ENCODE data around the gene GLT6D1.

GLT6D1 gene

DNA sequence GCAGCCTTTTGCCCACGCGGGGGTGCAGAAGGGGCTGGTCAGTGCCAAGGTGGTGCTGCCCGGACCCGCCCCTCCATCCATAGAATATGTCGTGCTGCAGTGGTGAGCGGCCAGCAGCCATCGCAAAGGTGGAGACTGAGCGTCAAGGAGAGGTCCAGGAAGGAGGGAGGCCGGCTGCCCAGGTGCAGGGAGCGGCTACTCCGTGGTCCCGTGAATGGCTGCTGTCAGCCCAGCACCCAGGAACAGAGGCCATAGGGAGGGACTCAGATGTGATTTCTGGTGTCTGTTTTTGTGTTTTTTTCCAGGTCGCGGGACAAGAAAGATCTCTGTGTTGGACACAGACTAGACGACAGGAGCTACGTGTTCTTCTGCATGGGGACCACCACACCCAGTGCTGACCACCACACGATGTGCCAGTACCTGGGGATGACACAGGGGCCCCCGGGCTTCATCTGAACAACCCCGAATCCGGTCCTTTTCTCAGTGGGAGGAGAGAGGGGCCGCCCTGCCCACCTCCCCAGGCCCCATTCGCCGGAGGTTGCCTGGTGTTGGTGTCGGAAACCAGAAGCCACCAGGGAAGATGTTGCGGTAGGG lies 48.8 kb downstream of the GLT6D1 start:
- Histone ChIP-seq H3K79me1 (ENCODE audit: low read depth, low read length) (no peaks in the 10 kb centered on the region), H3K36me3 (replicated peaks in 1 of 2; ENCODE audit: control insufficient read depth in 2 of 2, insufficient read depth in 2 of 2, low read length in 2 of 2) (no peaks in the 10 kb centered on the region), H3K4me2 (ENCODE audit: insufficient read depth, low read length, poor library complexity, severe bottlenecking) (no peak overlapping the region), H3K18ac (ENCODE audit: low read length) (peak overlapping the region; percentile 71), H2AFZ (ENCODE audit: low read length) (no peak overlapping the region), H3K27me3 (ENCODE audit: control insufficient read depth in 3 of 3, insufficient read depth in 3 of 3, low read depth in 1 of 3, low read length in 3 of 3) (no peaks in the 10 kb centered on the region), H2BK12ac (ENCODE audit: low read length) (no peak overlapping the region), H2BK15ac (ENCODE audit: low read length) (no peak overlapping the region), H3K9me3 (replicated peaks in 1 of 2; ENCODE audit: control insufficient read depth in 2 of 2, insufficient read depth in 1 of 2, low read depth in 1 of 2, low read length in 2 of 2) (peaks cover 0 to 5% of the 10 kb centered on the region in 2 donors), H2AK5ac (ENCODE audit: low read depth, low read length) (peak overlapping the region; percentile 81), H3K4ac (ENCODE audit: low read length) (peak overlapping the region; percentile 37), H4K8ac (ENCODE audit: low read depth, low read length) (no peak overlapping the region), H3K27ac (replicated peaks; ENCODE audit: low read length) (no peak overlapping the region), H3K9ac (ENCODE audit: low read depth, low read length, poor library complexity) (no peak overlapping the region), H3K4me1 (ENCODE audit: control insufficient read depth in 2 of 2, insufficient read depth in 1 of 2, low read depth in 1 of 2, low read length in 2 of 2) (peaks cover 0 to 6% of the 10 kb centered on the region in 2 donors), H3K4me3 (ENCODE audit: low read length in 2 of 2) (no peak overlapping the region), H2BK5ac (ENCODE audit: low read length) (no peak overlapping the region), H2BK120ac (ENCODE audit: low read depth, low read length) (no peak overlapping the region), H3K14ac (ENCODE audit: low read length) (peak overlapping the region; percentile 38), H4K91ac (ENCODE audit: low read depth, low read length, poor library complexity) (no peak overlapping the region), H3K23ac (ENCODE audit: low read depth, low read length, poor library complexity) (peak overlapping the region; percentile 31)
- DNase-seq (ENCODE audit: low spot score): no peak
- WGBS, 2 donors (ENCODE audit: extremely low coverage in 2 of 2, insufficient read length in 2 of 2, insufficient replicate concordance in 1 of 2): no CpG with 5 or more reads among the region's 25 CpGs

DNA sequence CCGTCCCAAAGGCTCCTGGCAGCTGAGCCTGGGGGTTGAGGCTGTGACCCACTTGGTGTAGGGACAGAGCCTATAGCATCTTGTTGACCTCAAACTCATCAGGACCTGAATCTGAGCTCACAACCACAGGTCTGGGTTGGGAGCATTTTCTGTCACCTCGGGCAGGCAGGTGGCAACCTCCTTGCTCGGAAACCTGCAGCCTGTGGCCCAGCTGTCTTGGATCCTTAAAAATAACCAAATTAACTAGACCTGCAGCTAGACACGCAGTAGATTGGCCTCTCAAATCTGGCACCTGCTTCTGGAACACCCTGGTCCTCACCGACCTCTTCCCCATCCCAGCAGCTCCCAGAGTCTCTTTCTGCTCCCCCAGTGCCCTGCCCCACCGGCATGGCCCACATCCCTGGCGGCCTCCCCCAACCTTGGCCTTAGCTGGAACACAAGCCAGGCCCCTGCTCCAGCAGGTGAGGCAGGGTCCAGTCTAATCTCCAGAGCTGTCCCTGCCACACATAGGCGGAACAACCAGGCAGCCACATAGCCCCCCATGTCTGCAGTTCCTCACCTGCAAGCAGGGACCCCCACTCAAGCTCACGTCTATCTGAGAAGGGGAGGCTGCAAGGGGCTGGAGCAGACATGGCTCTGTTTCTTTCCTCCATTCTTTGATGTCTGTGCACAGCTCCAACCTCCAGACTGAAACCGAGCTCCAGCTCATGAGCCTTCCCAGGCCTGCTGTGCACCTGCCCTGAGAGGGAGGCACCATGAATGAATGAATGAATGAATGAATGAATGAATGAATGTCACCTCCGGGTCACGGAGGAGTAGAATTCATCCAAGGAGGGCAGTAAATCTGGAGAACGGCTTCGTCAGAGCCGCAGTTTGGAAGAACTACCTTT lies 49.5 kb downstream of the GLT6D1 start:
- no peak overlapping the region for H4K91ac ChIP-seq (ENCODE audit: low read depth, low read length, poor library complexity)
- no peak overlapping the region for H2AFZ ChIP-seq (ENCODE audit: low read length)
- peak overlapping the region; percentile 10 for H3K4ac ChIP-seq (ENCODE audit: low read length)
- no peak overlapping the region for H3K9ac ChIP-seq (ENCODE audit: low read depth, low read length, poor library complexity)
- H2BK120ac ChIP-seq (ENCODE audit: low read depth, low read length): no peak overlapping the region
- peak overlapping the region; percentile 57 for H3K18ac ChIP-seq (ENCODE audit: low read length)
- no peak overlapping the region for H2BK12ac ChIP-seq (ENCODE audit: low read length)
- H3K27me3 ChIP-seq (ENCODE audit: control insufficient read depth in 3 of 3, insufficient read depth in 3 of 3, low read depth in 1 of 3, low read length in 3 of 3): no peaks in the 10 kb centered on the region
- H2AK5ac ChIP-seq (ENCODE audit: low read depth, low read length): peak overlapping the region; percentile 81
- no peak overlapping the region for H3K4me3 ChIP-seq (ENCODE audit: low read length in 2 of 2)
- H4K8ac ChIP-seq (ENCODE audit: low read depth, low read length): no peak overlapping the region
- no peak overlapping the region for H3K4me2 ChIP-seq (ENCODE audit: insufficient read depth, low read length, poor library complexity, severe bottlenecking)
- no peaks in the 10 kb centered on the region for H3K36me3 ChIP-seq (replicated peaks in 1 of 2; ENCODE audit: control insufficient read depth in 2 of 2, insufficient read depth in 2 of 2, low read length in 2 of 2)
- H3K9me3 ChIP-seq (replicated peaks in 1 of 2; ENCODE audit: control insufficient read depth in 2 of 2, insufficient read depth in 1 of 2, low read depth in 1 of 2, low read length in 2 of 2): peaks cover 0 to 3% of the 10 kb centered on the region in 2 donors
- no peaks in the 10 kb centered on the region for H3K79me1 ChIP-seq (ENCODE audit: low read depth, low read length)
- H2BK5ac ChIP-seq (ENCODE audit: low read length): peak overlapping the region; percentile 75
- H2BK15ac ChIP-seq (ENCODE audit: low read length): peak overlapping the region; percentile 24
- no peak overlapping the region for H3K27ac ChIP-seq (replicated peaks; ENCODE audit: low read length)
- no peak for DNase-seq (ENCODE audit: low spot score)
- no CpG with 5 or more reads among the region's 15 CpGs for WGBS, 2 donors (ENCODE audit: extremely low coverage in 2 of 2, insufficient read length in 2 of 2, insufficient replicate concordance in 1 of 2)
- no peak overlapping the region for H3K23ac ChIP-seq (ENCODE audit: low read depth, low read length, poor library complexity)
- peaks cover 0 to 6% of the 10 kb centered on the region in 2 donors for H3K4me1 ChIP-seq (ENCODE audit: control insufficient read depth in 2 of 2, insufficient read depth in 1 of 2, low read depth in 1 of 2, low read length in 2 of 2)
- H3K14ac ChIP-seq (ENCODE audit: low read length): peak overlapping the region; percentile 89

DNA sequence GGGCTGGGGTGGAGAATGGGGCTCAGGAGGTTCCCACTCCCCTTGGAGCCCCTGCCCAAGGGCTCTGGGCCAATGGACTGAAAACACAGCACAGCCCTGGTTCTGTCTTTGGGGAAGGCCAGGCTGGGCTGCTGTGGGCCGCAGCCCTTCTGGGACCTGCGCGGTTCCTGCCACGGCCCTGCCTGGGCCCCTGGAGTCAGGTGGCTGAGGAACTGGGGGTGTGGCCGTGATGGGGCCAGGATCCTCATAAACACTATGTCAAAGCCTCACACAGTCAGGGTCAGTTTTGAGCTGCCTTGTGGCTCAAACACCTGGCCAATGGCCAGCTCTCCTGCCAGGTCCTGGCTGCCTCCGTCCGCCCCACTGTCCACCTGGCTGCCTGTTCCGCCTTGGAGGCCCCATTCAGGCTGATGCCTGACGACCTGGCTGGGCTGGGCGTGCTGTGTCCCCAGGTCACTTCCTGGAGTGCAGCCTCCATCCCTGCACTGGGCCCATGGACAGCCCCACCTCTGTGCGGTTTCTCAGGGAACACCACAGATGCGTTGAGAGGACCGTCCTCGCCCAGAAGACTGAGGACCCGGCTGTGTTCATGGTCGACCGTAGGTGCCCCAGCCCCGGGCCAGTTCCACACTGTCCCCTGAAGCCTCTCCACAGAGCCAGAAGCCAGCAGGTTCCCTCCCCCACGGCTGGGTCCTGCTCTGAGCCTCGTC lies 50.3 kb downstream of the GLT6D1 start:
- H3K9me3 ChIP-seq (replicated peaks in 1 of 2; ENCODE audit: control insufficient read depth in 2 of 2, insufficient read depth in 1 of 2, low read depth in 1 of 2, low read length in 2 of 2): no peaks in the 10 kb centered on the region
- WGBS, 2 donors (ENCODE audit: extremely low coverage in 2 of 2, insufficient read length in 2 of 2, insufficient replicate concordance in 1 of 2): no CpG with 5 or more reads among the region's 20 CpGs
- no peak overlapping the region for H2BK12ac ChIP-seq (ENCODE audit: low read length)
- peak overlapping the region; percentile 23 for H2AK5ac ChIP-seq (ENCODE audit: low read depth, low read length)
- no peak overlapping the region for H2AFZ ChIP-seq (ENCODE audit: low read length)
- H2BK5ac ChIP-seq (ENCODE audit: low read length): peak overlapping the region; percentile 75
- H3K4me1 ChIP-seq (ENCODE audit: control insufficient read depth in 2 of 2, insufficient read depth in 1 of 2, low read depth in 1 of 2, low read length in 2 of 2): peaks cover 0 to 6% of the 10 kb centered on the region in 2 donors
- no peak overlapping the region for H3K4me3 ChIP-seq (ENCODE audit: low read length in 2 of 2)
- peak overlapping the region; percentile 58 for H2BK15ac ChIP-seq (ENCODE audit: low read length)
- H3K23ac ChIP-seq (ENCODE audit: low read depth, low read length, poor library complexity): no peak overlapping the region
- no peak overlapping the region for H3K27ac ChIP-seq (replicated peaks; ENCODE audit: low read length)
- H3K79me1 ChIP-seq (ENCODE audit: low read depth, low read length): no peaks in the 10 kb centered on the region
- H3K18ac ChIP-seq (ENCODE audit: low read length): no peak overlapping the region
- peak overlapping the region; percentile 23 for H3K4ac ChIP-seq (ENCODE audit: low read length)
- no peak overlapping the region for H4K91ac ChIP-seq (ENCODE audit: low read depth, low read length, poor library complexity)
- H3K36me3 ChIP-seq (replicated peaks in 1 of 2; ENCODE audit: control insufficient read depth in 2 of 2, insufficient read depth in 2 of 2, low read length in 2 of 2): no peaks in the 10 kb centered on the region
- H2BK120ac ChIP-seq (ENCODE audit: low read depth, low read length): no peak overlapping the region
- no peak overlapping the region for H4K8ac ChIP-seq (ENCODE audit: low read depth, low read length)
- no peak overlapping the region for H3K14ac ChIP-seq (ENCODE audit: low read length)
- no peak for DNase-seq (ENCODE audit: low spot score)
- H3K9ac ChIP-seq (ENCODE audit: low read depth, low read length, poor library complexity): no peak overlapping the region
- H3K27me3 ChIP-seq (ENCODE audit: control insufficient read depth in 3 of 3, insufficient read depth in 3 of 3, low read depth in 1 of 3, low read length in 3 of 3): peaks cover 0 to 4% (median 0%) of the 10 kb centered on the region in 3 experiments
- H3K4me2 ChIP-seq (ENCODE audit: insufficient read depth, low read length, poor library complexity, severe bottlenecking): no peak overlapping the region
